NCI-H2171 treated with DMSO at 0.1 percent for 48 hours (cell line): ENCODE data around the gene RANBP6.
A peak's percentile ranks its signal among the peaks of the same experiment; 100 is the strongest.

Experiments
- DNase-seq: peaks from one replicate; lab custom pipeline; 2025; lab: John Stamatoyannopoulos, UW

Gene RANBP6

DNA sequence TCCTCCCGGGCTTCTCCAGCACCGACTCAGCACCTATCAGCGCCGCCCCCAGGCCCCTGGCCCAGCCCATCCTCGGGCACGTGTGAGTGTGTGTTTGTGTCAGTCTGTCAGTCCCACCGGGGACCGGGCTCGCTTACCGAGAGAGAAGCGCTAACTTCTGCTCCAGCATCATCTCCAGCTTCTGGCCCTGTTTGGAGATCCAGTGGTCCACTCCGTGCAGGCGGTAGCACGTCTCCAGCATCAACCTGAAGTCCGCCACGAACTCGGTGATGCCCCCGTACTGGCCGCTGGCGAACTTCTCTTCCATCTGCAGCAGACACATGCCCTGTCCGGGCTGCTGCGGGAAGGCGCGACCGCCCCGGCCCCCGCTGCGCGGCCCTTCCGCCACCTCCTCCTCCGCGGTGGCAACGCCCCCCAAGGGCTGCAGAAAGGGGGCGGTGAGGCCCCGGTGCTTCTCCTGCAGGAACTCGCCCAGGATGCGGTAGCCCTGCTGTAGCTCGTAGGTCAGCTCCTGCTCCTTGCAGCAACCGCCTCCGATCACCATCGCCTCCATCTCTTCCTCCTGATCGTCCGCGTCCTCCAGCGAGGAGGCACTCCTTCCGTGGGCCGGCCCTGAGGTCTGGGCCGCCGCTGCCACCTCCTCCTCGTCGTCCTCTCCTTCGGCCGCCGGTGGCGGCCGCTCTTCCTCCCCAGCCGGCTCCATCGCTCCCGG is 8.2 kb downstream of the RANBP6 start:
- peak; percentile 80 for DNase-seq

GRCh38 chr9:6006749-6007057 is 8.7 kb downstream of the RANBP6 start:
- DNase-seq: no peak

GRCh38 chr9:6000955-6001354 is 14.5 kb downstream of the RANBP6 start:
- DNase-seq: no peak

DNA sequence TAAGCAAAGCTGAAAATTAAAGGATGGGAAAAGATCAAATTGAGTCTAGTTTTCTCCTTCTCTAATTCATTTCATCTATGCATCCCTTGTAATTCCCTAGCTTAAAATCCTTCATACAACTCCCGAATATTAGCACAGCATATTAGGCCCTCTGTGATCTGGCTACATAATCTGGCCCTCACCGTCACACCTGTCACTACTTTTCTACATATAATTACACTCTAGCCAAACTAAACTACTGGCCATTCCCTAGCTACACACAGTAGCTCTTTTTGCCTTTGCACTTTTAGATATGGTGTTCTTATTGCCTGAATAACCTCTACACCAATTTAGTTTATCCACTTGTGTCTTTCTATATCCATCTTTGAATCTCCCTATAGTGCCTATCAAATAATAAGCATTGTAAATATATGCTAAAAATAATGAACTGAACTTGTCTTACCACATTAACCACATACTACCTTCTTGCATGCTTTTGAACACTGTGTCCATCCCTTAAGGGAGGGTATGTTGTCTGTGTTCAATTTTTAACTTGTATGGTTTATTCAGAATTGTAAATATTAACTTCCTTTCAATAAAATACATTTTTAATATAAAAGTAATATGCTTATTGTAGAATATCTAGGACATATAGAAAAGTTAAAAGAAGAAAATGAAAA is 15.9 kb downstream of the RANBP6 start:
- DNase-seq: no peak

- no peak for DNase-seq
Observed at GRCh38 chr9:5994493-5994892, 20.9 kb downstream of the RANBP6 start.

DNA sequence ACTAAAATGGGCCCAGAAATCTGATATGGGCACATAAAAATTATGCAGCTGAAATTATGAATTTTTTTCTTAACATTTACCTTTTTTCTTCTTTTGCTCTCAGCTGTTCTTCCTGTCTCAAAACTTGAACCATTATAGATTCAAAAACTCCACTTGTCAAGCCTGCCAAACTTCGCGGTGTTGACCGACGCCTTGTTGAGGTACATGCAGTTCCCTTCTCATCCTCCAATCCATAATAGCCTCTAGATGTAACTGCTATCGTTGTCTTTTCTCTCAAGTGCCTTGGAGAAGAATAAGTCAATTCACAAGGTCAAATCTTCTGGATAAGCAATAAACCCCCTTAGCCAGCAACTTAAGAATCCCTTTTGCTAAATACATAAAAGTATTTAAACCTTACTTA is 27.2 kb downstream of the RANBP6 start:
- no peak for DNase-seq

DNA sequence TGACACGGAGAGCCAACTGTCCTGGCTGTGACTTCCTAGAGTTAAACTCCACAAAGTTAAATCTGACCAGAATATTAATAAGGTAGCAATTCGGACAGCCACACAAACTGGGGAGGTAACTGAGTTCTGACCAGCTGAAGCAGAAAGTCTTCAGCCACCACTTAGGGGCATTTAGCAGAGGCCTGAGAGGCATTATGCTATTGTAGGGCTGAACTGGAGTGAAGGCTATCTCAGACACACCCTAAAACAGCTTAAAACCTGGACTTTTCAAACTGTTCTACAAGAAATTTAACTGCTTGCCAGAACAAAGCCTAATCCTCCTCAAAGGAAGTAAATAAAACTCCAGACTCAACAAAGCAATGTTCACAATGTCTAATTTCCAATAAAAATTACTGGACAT is 32.4 kb downstream of the RANBP6 start:
- no peak for DNase-seq

- no peak for DNase-seq
Observed at GRCh38 chr9:5982317-5982716, 33.1 kb downstream of the RANBP6 start.

DNA sequence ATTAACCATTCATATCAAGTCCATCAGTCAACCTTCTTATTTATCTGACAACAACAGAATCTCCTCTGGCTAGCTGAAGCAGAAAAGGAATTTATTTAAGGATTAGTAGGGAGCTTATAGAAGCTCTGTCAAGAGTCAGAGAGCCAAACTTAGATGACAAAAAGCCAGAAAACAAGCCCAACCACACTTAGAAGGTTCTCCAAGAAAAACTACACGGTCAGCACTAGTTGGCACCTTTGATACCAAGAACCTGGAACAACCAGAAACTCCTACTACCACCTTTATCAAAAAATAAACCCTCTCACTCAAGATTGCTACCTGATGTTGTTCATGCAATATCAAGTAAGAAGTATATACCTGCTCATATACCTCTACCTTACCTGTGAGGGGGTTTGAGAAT is 36.9 kb downstream of the RANBP6 start:
- DNase-seq: no peak

GRCh38 chr9:5976674-5977397 is 38.6 kb downstream of the RANBP6 start:
- no peak for DNase-seq

GRCh38 chr9:5971740-5972139 is 43.7 kb downstream of the RANBP6 start:
- DNase-seq: no peak
